Esophagus (tissue), 2 donors: Measurements from ENCODE around the gene GRID1. TPM values are rescaled to one million over a fixed set of nuclear protein-coding genes. Genes with fewer than 3 reads are reported as not detected.

Source experiments
- H3K27ac ChIP-seq, 2 donors: one replicate each; pipeline ENCODE4 v1.5.1; 2013; ENCODE audit warnings: low read depth in 2 of 2, mild to moderate bottlenecking in 2 of 2, inconsistent platforms in 1 of 2, low read length in 1 of 2, moderate library complexity in 1 of 2
- H3K27me3 ChIP-seq, 2 donors: one replicate each; pipeline ENCODE4 v1.6.1; 2013; ENCODE audit warnings: low read length in 2 of 2, control low read depth in 1 of 2, mild to moderate bottlenecking in 1 of 2; ENCODE audit not compliant: insufficient read depth in 2 of 2, control insufficient read depth in 1 of 2
- H3K36me3 ChIP-seq, 2 donors: one replicate each; pipeline ENCODE4 v1.6.1; 2013; ENCODE audit warnings: low read length in 1 of 2; ENCODE audit not compliant: control insufficient read depth in 2 of 2, insufficient read depth in 2 of 2
- H3K4me1 ChIP-seq, 2 donors: one replicate each; pipeline ENCODE4 v1.6.1; 2013; ENCODE audit warnings: low read length in 1 of 2; ENCODE audit not compliant: control insufficient read depth in 2 of 2, insufficient read depth in 2 of 2
- H3K4me3 ChIP-seq, 2 donors: one replicate each; pipeline ENCODE4 v1.5.1; 2013; ENCODE audit warnings: low read length in 2 of 2, mild to moderate bottlenecking in 2 of 2, low read depth in 1 of 2, moderate library complexity in 1 of 2
- H3K9me3 ChIP-seq, 2 donors: one replicate each; pipeline ENCODE4 v1.6.1; 2013; ENCODE audit warnings: mild to moderate bottlenecking in 2 of 2, low read depth in 1 of 2, low read length in 1 of 2, moderate library complexity in 1 of 2; ENCODE audit not compliant: control insufficient read depth in 2 of 2, insufficient read depth in 1 of 2
- whole genome bisulfite sequencing, 2 donors: extraction: QIAGEN DNeasy Blood & Tissue Kit; methylation state at CpG; one replicate each; pipeline ENCODE4 v1.1.7; 2013; 5-methylcytosine and 5-hydroxymethylcytosine counted together
- polyA plus RNA-seq, 2 donors: library from polyadenylated mRNA; stranded (reverse); fragments of 200-250 nt; gene quantifications; one replicate each; pipeline ENCODE4 v1.2.3, GENCODE V29; 2013
- donor health status: healthy with polysubstance abuse.
- donor health status: Bipolar disorder and iron deficiency.

GRID1 gene
- polyA plus RNA-seq, 2 donors, result 0.04 to 0.32 TPM

DNA sequence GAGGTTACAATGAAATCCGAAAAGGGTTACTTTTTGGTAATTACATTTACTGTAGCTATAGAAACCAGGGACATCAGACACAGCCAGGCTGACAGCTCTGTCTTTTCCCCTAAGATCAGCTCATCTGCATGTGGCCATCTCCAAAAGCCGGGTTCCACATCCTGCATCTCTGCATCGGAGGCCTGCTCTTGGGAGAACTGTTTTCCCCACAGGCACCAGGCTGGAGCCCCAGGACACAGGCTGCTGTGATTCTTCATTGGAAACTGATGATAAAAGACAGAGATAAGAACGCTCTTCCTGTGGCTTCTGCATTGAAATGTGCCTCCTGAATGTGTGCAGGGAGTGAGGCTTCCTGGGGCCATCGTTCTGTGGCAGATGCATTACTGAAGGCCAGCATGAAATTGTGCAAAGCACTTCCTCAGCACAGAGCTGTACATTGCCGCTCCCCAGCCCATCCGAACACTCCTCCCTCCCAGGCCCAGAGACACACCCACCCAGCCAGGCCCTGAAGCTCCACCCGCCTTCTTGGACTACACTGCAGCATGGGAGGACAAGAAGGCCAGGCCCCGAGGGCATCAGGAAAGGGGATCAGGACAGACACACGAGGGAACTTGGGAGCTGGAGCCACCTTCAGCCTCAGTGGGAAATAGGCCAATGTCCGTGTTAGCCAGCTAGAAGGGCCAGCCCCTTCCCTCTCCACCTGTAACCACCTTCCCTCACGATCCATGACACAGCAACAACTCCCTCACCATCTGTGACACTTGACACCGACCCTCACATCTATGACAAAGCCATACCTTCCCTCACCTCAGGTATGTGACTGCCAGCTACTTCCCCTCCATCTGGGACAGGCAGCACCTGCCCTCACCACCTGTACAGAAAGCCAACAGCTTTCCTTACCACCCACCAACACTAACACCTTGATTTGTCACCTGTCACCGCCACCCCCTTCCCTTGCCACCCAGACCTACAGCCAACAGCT is 113.2 kb downstream of the GRID1 start:
- Histone ChIP-seq H3K27ac (no peak overlapping the region), H3K9me3 (peaks cover 0 to 3% of the 10 kb centered on the region in 2 donors), H3K4me1 (peaks cover 2 to 6% of the 10 kb centered on the region in 2 donors), H3K27me3 (no peaks in the 10 kb centered on the region), H3K36me3 (no peaks in the 10 kb centered on the region), H3K4me3 (no peak overlapping the region)
- WGBS, 2 donors, result 48 to 54% methylated on average over 14 of the region's 14 CpGs

DNA sequence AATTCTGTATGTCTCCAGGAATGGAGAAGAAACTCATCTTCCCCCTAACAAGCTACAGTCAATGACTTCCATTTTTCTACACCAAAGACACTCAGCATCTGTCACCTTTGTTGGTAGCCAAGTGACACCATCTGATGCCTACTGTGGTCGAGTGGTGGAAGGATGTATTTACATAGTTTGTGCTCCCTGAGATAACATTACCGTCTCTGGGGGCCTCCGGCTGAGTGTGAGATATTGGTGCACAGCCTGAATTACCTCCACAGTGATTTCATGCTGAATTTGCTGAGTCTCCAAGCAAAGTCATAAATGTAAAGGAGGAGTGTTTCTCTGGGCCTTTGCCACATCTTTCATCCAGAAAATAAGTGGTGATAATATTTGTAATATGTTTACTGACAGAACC is 114.0 kb downstream of the GRID1 start:
- H3K36me3 ChIP-seq, result no peaks in the 10 kb centered on the region
- H3K9me3 ChIP-seq, result peaks cover 0 to 3% of the 10 kb centered on the region in 2 donors
- peaks cover 2 to 6% of the 10 kb centered on the region in 2 donors for H3K4me1 ChIP-seq
- H3K4me3 ChIP-seq, result no peak overlapping the region
- no peaks in the 10 kb centered on the region for H3K27me3 ChIP-seq
- no peak overlapping the region for H3K27ac ChIP-seq
- 56 to 71% methylated on average over 3 of the region's 3 CpGs for WGBS, 2 donors

DNA sequence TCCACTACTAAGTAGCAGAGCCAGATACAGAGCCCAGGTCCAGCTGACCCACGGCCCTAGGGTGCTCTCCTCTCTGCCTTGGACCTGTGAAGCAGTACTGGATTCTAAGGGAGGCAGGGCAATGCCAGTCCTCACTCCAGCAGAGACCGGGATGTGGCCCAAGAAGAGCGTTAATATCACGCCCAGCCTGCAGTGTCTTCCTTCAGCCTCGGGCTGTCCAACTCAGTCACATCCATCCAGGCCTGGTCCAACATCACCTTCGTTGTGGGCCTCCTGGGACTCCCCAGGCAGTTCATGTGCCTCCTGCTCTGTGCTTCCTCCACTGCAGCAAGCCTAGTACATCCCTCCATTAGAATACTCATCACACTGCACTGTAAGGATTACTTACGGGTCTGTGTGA is 114.5 kb downstream of the GRID1 start:
- H3K4me3 ChIP-seq, result no peak overlapping the region
- no peaks in the 10 kb centered on the region for H3K36me3 ChIP-seq
- H3K27me3 ChIP-seq, result no peaks in the 10 kb centered on the region
- WGBS, 2 donors, result 73 to 75% methylated on average over 7 of the region's 7 CpGs
- H3K4me1 ChIP-seq, result peaks cover 2 to 6% of the 10 kb centered on the region in 2 donors
- H3K9me3 ChIP-seq, result peaks cover 0 to 3% of the 10 kb centered on the region in 2 donors
- no peak overlapping the region for H3K27ac ChIP-seq

DNA sequence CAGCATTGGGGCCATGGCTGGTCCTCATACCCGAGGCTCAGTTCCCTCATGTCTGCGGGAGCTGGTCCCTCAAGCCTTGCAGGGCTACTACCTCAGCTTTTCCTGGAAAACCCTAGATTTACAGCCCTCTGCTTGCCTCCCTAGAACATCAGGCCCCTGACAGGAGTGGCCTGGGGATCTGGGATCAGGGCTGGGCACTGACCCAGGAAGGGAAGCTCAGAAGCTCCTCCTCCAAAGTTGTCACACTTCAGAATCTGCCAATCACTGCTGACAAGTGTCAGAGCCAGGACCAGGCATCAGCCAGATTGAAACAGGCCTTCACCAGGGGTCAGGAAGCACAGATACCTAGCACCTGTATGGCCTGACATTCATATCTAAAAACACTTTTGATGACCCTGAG is 115.2 kb downstream of the GRID1 start:
- H3K4me3 ChIP-seq, result no peak overlapping the region
- H3K27ac ChIP-seq, result no peak overlapping the region
- H3K27me3 ChIP-seq, result no peaks in the 10 kb centered on the region
- H3K36me3 ChIP-seq, result no peaks in the 10 kb centered on the region
- H3K9me3 ChIP-seq, result peaks cover 0 to 3% of the 10 kb centered on the region in 2 donors
- peaks cover 2 to 6% of the 10 kb centered on the region in 2 donors for H3K4me1 ChIP-seq
- WGBS, 2 donors, result 83 to 87% methylated on average over 2 of the region's 2 CpGs

DNA sequence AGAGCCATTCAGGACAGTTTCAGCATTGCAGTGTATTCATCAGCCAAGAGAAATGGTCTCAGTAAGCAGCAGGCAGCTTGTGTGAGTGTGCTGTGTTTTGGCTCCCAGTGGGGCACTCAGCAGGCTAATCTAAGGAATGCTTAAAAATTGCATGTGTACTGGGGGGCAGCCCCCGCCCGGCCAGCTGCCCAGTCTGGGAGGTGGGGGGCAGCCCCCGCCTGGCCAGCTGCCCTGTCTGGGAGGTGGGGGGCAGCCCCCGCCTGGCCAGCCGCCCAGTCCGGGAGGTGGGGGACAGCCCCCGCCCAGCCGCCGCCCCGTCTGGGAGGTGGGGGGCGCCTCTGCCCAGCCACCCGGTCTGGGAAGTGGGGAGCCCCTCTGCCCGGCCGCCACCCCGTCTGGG is 116.2 kb downstream of the GRID1 start:
- H3K4me1 ChIP-seq, result peaks cover 2 to 6% of the 10 kb centered on the region in 2 donors
- no peak overlapping the region for H3K27ac ChIP-seq
- peaks cover 0 to 3% of the 10 kb centered on the region in 2 donors for H3K9me3 ChIP-seq
- no peak overlapping the region for H3K4me3 ChIP-seq
- WGBS, 2 donors, result 91% methylated on average over 15 of the region's 15 CpGs
- H3K36me3 ChIP-seq, result no peaks in the 10 kb centered on the region
- no peaks in the 10 kb centered on the region for H3K27me3 ChIP-seq

DNA sequence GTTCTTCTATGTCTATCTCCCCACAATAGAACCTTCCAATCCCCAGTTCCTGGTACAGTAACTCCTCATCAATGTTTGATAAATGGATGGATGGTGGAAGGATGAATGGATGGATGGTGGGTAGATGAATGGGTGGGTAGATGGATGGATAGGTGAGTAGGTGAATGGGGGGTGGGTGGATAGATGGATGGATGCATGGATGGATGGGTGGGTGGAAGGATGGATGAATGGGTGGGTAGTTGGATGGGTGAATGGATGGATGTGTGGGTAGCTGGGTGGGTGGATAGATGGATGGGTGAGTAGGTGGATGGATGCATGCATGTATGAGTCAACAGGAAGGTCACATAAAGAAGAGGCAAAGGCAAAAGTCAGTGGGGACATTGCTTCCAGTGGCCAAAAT is 116.8 kb downstream of the GRID1 start:
- Histone ChIP-seq H3K27me3 (no peaks in the 10 kb centered on the region), H3K27ac (no peak overlapping the region), H3K9me3 (peaks cover 0 to 3% of the 10 kb centered on the region in 2 donors), H3K4me3 (no peak overlapping the region), H3K36me3 (no peaks in the 10 kb centered on the region), H3K4me1 (peaks cover 2 to 6% of the 10 kb centered on the region in 2 donors)

DNA sequence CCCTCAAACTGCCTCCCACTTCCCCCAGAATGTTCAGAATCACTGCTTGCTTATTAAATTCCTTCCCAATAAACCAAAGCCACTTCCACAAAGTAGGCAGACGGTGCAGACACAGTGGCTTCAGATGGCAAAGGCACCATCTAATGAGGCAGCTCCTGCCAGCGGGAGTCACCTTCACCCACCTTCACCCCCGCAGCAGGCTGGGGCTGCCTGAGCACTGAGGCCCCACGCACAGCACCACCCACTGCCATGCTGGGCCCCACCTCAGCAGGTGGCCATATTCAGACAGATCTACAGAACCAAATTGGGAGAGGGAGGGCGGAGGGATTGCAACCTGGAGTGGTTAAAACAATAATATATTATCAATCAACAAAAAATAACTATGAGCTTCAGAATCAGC is 118.5 kb downstream of the GRID1 start:
- Histone ChIP-seq H3K36me3 (no peaks in the 10 kb centered on the region), H3K9me3 (peaks cover 0 to 3% of the 10 kb centered on the region in 2 donors), H3K4me3 (no peak overlapping the region), H3K27me3 (no peaks in the 10 kb centered on the region), H3K4me1 (no peaks in the 10 kb centered on the region), H3K27ac (no peak overlapping the region)
- 73 to 83% methylated on average over 5 of the region's 5 CpGs for WGBS, 2 donors

DNA sequence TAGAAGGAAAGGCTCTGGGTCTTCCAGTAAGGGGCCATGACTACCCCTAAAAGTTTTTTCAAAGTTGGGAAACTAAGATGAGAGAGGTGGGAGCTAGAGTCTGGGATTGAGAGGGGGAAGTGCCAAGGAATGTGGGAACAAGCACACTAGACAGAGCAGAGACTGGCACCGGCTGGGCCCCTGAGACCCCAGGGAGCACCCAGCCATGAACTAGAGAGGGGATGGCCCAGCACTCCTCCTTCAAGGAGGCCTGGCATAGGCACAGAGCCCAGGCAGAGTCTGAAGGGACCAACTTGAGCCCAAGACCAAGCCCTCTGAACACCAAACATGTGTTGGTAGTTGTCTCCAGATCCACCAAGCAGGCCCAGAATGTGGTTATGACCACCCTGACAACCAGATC is 119.0 kb downstream of the GRID1 start:
- no peaks in the 10 kb centered on the region for H3K27me3 ChIP-seq
- H3K9me3 ChIP-seq, result peaks cover 0 to 3% of the 10 kb centered on the region in 2 donors
- H3K36me3 ChIP-seq, result no peaks in the 10 kb centered on the region
- H3K27ac ChIP-seq, result no peak overlapping the region
- 100% methylated on average over 1 of the region's 1 CpG for WGBS, 2 donors
- no peak overlapping the region for H3K4me3 ChIP-seq
- H3K4me1 ChIP-seq, result no peaks in the 10 kb centered on the region

DNA sequence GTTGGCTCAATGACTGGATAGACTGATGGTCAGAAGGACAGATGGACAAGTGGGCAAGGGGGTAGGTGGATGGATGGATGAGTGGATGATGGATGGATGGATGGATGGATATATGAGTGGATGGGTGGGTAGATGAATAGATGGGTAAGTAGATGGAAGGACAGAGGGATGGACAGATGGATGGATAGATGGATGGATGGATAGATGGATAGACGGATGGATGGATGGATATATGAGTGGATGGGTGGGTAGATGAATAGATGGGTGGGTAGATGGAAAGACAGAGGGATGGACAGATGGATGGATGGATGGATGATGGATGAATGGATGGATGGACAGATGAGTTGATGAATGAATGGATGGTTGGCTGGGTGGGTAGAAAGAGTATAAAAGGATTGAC is 119.5 kb downstream of the GRID1 start:
- no peaks in the 10 kb centered on the region for H3K4me1 ChIP-seq
- no peaks in the 10 kb centered on the region for H3K36me3 ChIP-seq
- no peak overlapping the region for H3K4me3 ChIP-seq
- H3K9me3 ChIP-seq, result peaks cover 0 to 3% of the 10 kb centered on the region in 2 donors
- 80 to 92% methylated on average over 1 of the region's 1 CpG for WGBS, 2 donors
- H3K27me3 ChIP-seq, result no peaks in the 10 kb centered on the region
- no peak overlapping the region for H3K27ac ChIP-seq
